DND-41 (cell line): ENCODE results near the gene GAS7.

Source experiments
- ATAC-seq: fragments of 200-7000 bp; cut with Tn5 transposase; 3 replicates; pipeline ENCODE4 v1.9.1; 2021; ENCODE audit warnings: low read depth; ENCODE audit not compliant: insufficient read depth
- DNase-seq: peaks from one replicate; pipeline ENCODE4 v3.0.0-alpha.2; 2020
- H2AFZ ChIP-seq: 2 replicates; pipeline ENCODE4 v1.6.0; 2012; ENCODE audit warnings: low read depth, low read length
- H3K27ac ChIP-seq: 2 replicates; pipeline ENCODE4 v1.5.1; 2012; ENCODE audit warnings: low read length, inconsistent platforms
- H3K27me3 ChIP-seq: fragments of 200-600 bp; sonication (generic); 2 replicates; pipeline ENCODE4 v1.6.0; 2012; ENCODE audit warnings: low read length, mild to moderate bottlenecking, inconsistent platforms; ENCODE audit not compliant: insufficient read depth, poor library complexity
- H3K36me3 ChIP-seq: 2 replicates; pipeline ENCODE4 v1.5.1; 2012; ENCODE audit warnings: low read length, inconsistent platforms; ENCODE audit not compliant: insufficient read depth
- H3K4me1 ChIP-seq: 2 replicates; pipeline ENCODE4 v1.5.1; 2012; ENCODE audit warnings: mild to moderate bottlenecking, low read length; ENCODE audit not compliant: insufficient read depth
- H3K4me2 ChIP-seq: 2 replicates; pipeline ENCODE4 v1.6.0; 2012; ENCODE audit warnings: mild to moderate bottlenecking, moderate library complexity, low read length, inconsistent platforms; ENCODE audit not compliant: insufficient read depth
- H3K4me3 ChIP-seq, 2 experiments: fragments of 200-600 bp in 1 of 2; shearing (Covaris generic) in 1 of 2; 2 replicates each; pipeline ENCODE4 v1.5.1; 2012 to 2016; ENCODE audit warnings: inconsistent platforms in 2 of 2, low read length in 2 of 2, mild to moderate bottlenecking in 2 of 2, low read depth in 1 of 2, moderate library complexity in 1 of 2
- H3K79me2 ChIP-seq: 2 replicates; pipeline ENCODE4 v1.6.0; 2012; ENCODE audit warnings: low read length, inconsistent platforms; ENCODE audit not compliant: insufficient read depth
- H3K9ac ChIP-seq: 2 replicates; pipeline ENCODE4 v1.6.0; 2012; ENCODE audit warnings: low read depth, mild to moderate bottlenecking, inconsistent platforms, low read length, moderate library complexity
- H3K9me3 ChIP-seq: 2 replicates; pipeline ENCODE4 v1.5.1; 2012; ENCODE audit warnings: low read length, moderate library complexity, mild to moderate bottlenecking, inconsistent platforms; ENCODE audit not compliant: insufficient read depth, severe bottlenecking
- H4K20me1 ChIP-seq: 2 replicates; pipeline ENCODE4 v1.6.0; 2012; ENCODE audit warnings: low read length; ENCODE audit not compliant: insufficient read depth
- CTCF ChIP-seq: IDR thresholded peaks from 2 replicates; pipeline ENCODE4 v1.5.1; 2012; ENCODE audit warnings: borderline replicate concordance, low read length, moderate library complexity, mild to moderate bottlenecking; ENCODE audit not compliant: poor library complexity, severe bottlenecking; ENCODE audit errors: extremely low read depth
- EZH2 ChIP-seq: IDR thresholded peaks from 3 replicates; pipeline ENCODE4 v1.6.1; 2012; ENCODE audit warnings: borderline replicate concordance, low read depth, mild to moderate bottlenecking, moderate library complexity, low read length, inconsistent platforms; ENCODE audit not compliant: severe bottlenecking

GAS7 gene

GRCh38 chr17:10149573-10150399 lies 48.6 kb downstream of the GAS7 start:
- Histone ChIP-seq H3K4me3 (no peak overlapping the region), H3K36me3 (no peaks in the 10 kb centered on the region), H3K9ac (no peak overlapping the region), H3K4me1 (peaks cover 23% of the 10 kb centered on the region), H3K4me2 (peak overlapping the region; percentile 46), H3K79me2 (peaks cover 9% of the 10 kb centered on the region; the same call in 1 of the 2 replicates), H3K9me3 (no peaks in the 10 kb centered on the region), H3K27ac (0 out of 2 replicates have a peak overlapping the region, but pooled peaks have one; percentile 9), H3K27me3 (no peaks in the 10 kb centered on the region), H4K20me1 (peaks cover 43% of the 10 kb centered on the region), H2AFZ (no peak overlapping the region)
- DNase-seq = peak; percentile 59
- ATAC-seq = peak; percentile 93
- TF ChIP-seq EZH2 (no peak), CTCF (no peak)

GRCh38 chr17:10147761-10148415 lies 50.5 kb downstream of the GAS7 start:
- H3K9me3 ChIP-seq = no peaks in the 10 kb centered on the region
- H3K27ac ChIP-seq = no peak overlapping the region
- DNase-seq (no peak), ATAC-seq (no peak)
- TF ChIP-seq CTCF = no peak
- TF ChIP-seq EZH2 = no peak
- H3K9ac ChIP-seq = no peak overlapping the region
- peaks cover 48% of the 10 kb centered on the region for H4K20me1 ChIP-seq
- H3K36me3 ChIP-seq = no peaks in the 10 kb centered on the region
- H3K4me3 ChIP-seq = no peak overlapping the region
- peaks cover 9% of the 10 kb centered on the region for H3K79me2 ChIP-seq
- H3K4me1 ChIP-seq = peaks cover 23% of the 10 kb centered on the region
- H2AFZ ChIP-seq = no peak overlapping the region
- H3K27me3 ChIP-seq = no peaks in the 10 kb centered on the region
- no peak overlapping the region for H3K4me2 ChIP-seq

- ATAC-seq (no peak), DNase-seq (no peak)
- H3K27ac ChIP-seq = no peak overlapping the region
- no peaks in the 10 kb centered on the region for H3K27me3 ChIP-seq
- H3K79me2 ChIP-seq = peaks cover 9% of the 10 kb centered on the region
- H3K36me3 ChIP-seq = no peaks in the 10 kb centered on the region
- H3K4me3 ChIP-seq = no peak overlapping the region
- TF ChIP-seq EZH2 (no peak), CTCF (no peak)
- H3K9ac ChIP-seq = no peak overlapping the region
- no peak overlapping the region for H2AFZ ChIP-seq
- peaks cover 23% of the 10 kb centered on the region for H3K4me1 ChIP-seq
- H4K20me1 ChIP-seq = peaks cover 47% of the 10 kb centered on the region
- H3K9me3 ChIP-seq = no peaks in the 10 kb centered on the region
- no peak overlapping the region for H3K4me2 ChIP-seq
Observed at GRCh38 chr17:10147040-10147439, 51.4 kb downstream of the GAS7 start.
